T47D (cell line): ENCODE data around the gene KRTAP8-1.

Experiments
- DNase-seq, 2 experiments: peaks; one replicate each; pipeline versions ENCODE4 v3.0.0 to v3.0.0-alpha.2; 2011 to 2012; ENCODE audit warnings: low read depth in 1 of 2, low spot score in 1 of 2
- JUND ChIP-seq: IDR thresholded peaks from 2 replicates; pipeline ENCODE4 v1.6.1; 2012; ENCODE audit warnings: low read depth
- in situ Hi-C: cut with HindIII; loops from 2 replicates; pipeline ENCODE4 v1.10.0; 2016; ENCODE audit warnings: low sequenced_read_pairs, low pct_unique_long_range_greater_than_20kb

Gene KRTAP8-1

GRCh38 chr21:30769724-30770431 lies 43.2 kb downstream of the KRTAP8-1 start:
- TF ChIP-seq JUND = no peak
- DNase-seq = no peak

More at GRCh38 chr21:30769724-30770431, 43.2 kb downstream of the KRTAP8-1 start:
- in situ Hi-C loops = no loop called here
